ENCODE data around the gene C6orf136. TPM values are rescaled to one million over a fixed set of nuclear protein-coding genes. Genes with fewer than 3 reads are reported as not detected.

The C6orf136 gene
- total and polyA plus RNA-seq, 10 of the 15 experiments (the other 5 are each of a cell fraction or from before 2014, with no cell fraction given) = 5.2 to 24.1 (median 14.9) TPM

DNA sequence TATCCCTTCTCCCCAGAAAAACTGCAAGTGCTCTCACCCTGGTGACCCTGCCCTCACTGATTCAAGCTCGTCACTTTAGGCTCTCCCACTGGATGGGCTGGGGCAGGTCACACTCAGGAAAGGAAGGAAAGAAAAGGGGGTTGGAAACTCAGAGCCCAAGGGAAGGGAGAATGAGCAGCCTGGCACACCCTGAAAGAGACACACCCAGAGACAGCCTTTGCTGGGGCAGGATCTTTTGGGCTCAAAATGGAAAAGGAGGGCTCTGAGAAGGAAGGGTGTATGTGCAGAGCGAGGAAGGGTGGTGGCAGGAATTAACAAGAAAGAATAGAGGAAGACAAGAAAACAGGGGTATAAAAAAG lies 37.0 kb downstream of the C6orf136 start:
- FAIRE-seq = no peak
- Histone ChIP-seq H3K36me3 (ENCODE audit: control insufficient read depth in 2 of 2, insufficient read depth in 2 of 2, low read length in 1 of 2) (peaks cover 0 to 9% of the 10 kb centered on the region in 2 experiments; a peak in 3 of 4 replicates), H3K27me3 (replicated peaks in 1 of 2; ENCODE audit: control insufficient read depth in 2 of 2, insufficient read depth in 2 of 2, low read length in 1 of 2) (no peaks in the 10 kb centered on the region), H2AFZ (ENCODE audit: control insufficient read depth, low read depth, low read length) (no peak overlapping the region), H3K4me2 (ENCODE audit: control insufficient read depth, insufficient read depth) (peak overlapping the region; percentile 89), H3K4me3 (peak overlapping the region; percentile 100), H3K4me1 (ENCODE audit: control insufficient read depth, insufficient read depth, low read length) (peaks cover 16% of the 10 kb centered on the region), H3K9me3 (replicated peaks; ENCODE audit: control insufficient read depth, insufficient read depth, low read length) (no peaks in the 10 kb centered on the region), H3K9ac (ENCODE audit: control insufficient read depth, insufficient read depth, low read length) (peak overlapping the region; percentile 75), H3K79me2 (ENCODE audit: control insufficient read depth, insufficient read depth, low read length) (peaks cover 98% of the 10 kb centered on the region), H3K27ac (ENCODE audit: control insufficient read depth, insufficient read depth) (peak overlapping the region; percentile 94), H4K20me1 (ENCODE audit: control insufficient read depth, insufficient read depth) (peaks cover 5% of the 10 kb centered on the region; the same call in 1 of the 2 replicates)
- POLR2A ChIA-PET = interaction anchor here (0.6 to 9.5 kb wide), 6 partner anchors 36 to 71 kb away, joined by 3 to 200 read pairs (median 4); partner anchors contain the start of genes MDC1 and TUBB
- RAD21 ChIA-PET (ENCODE audit: unreplicated experiment) = interaction anchor here (0.8 to 14.2 kb wide), 5 partner anchors 37 to 154 kb away, joined by 3 to 232 read pairs (median 3); partner anchors contain the start of genes MDC1 and TUBB
- ATAC-seq = no peak
- no peak for DNase-seq (ENCODE audit: low read depth, low spot score)
- TF ChIP-seq ATF2 (IDR thresholded peaks at IDR 0.05; ENCODE audit: low read length) = no peak
- TF ChIP-seq RAD21 (IDR thresholded peaks at IDR 0.05; ENCODE audit: insufficient read depth, low read depth, low read length) = no peak
- no peak for TF ChIP-seq HSF1 (IDR thresholded peaks at IDR 0.05; ENCODE audit: low read depth, low read length)
- no peak for TF ChIP-seq HDAC2 (IDR thresholded peaks at IDR 0.05)
- no peak for TF ChIP-seq CBX5 (IDR thresholded peaks at IDR 0.05; ENCODE audit: low read depth)
- WGBS (ENCODE audit: insufficient coverage, insufficient replicate concordance, low lambda C conversion rate, missing lambda C conversion rate) = 0% methylated on average over 1 of the region's 2 CpGs
- in situ Hi-C loops (cut with MboI) = loop anchor here (5.0 kb wide), 2 partner anchors 33 to 138 kb away; partner anchors contain the start of gene MDC1
- BruUV-seq (replicated peaks) = no TSS peak
- intact Hi-C loops (cut with micrococcal nuclease; ENCODE audit: unreplicated experiment) = loop anchor here (5.0 kb wide), 2 partner anchors 143 to 193 kb away; no protein-coding TSS in a partner anchor
- CTCF ChIA-PET = interaction anchor here (0.9 to 9.5 kb wide), 3 partner anchors 10 to 137 kb away, joined by 4 to 487 read pairs (median 5); partner anchors contain the start of genes MDC1 and TUBB
- SMC1A ChIA-PET (ENCODE audit: uncharacterized antibody, unreplicated experiment) = interaction anchor here (11.3 kb wide), 1 partner anchor 40 kb away, joined by 265 read pairs; the partner anchor contains the start of genes MDC1 and TUBB
